K562 treated with DMSO at 1 percent for 24 hours (cell line): ENCODE measurements around the gene PRAMEF20. TPM values are rescaled to one million over a fixed set of nuclear protein-coding genes. Genes with fewer than 3 reads are reported as not detected.

Source experiments
- total RNA-seq: library from RNA; unstranded; fragments of 300-600 nt; gene quantifications from 2 replicates; pipeline ENCODE4 v1.2.3, GENCODE V29; 2022; ENCODE audit warnings: low read depth; ENCODE audit not compliant: insufficient read depth

The PRAMEF20 gene
- not detected in 2 replicates for total RNA-seq

DNA sequence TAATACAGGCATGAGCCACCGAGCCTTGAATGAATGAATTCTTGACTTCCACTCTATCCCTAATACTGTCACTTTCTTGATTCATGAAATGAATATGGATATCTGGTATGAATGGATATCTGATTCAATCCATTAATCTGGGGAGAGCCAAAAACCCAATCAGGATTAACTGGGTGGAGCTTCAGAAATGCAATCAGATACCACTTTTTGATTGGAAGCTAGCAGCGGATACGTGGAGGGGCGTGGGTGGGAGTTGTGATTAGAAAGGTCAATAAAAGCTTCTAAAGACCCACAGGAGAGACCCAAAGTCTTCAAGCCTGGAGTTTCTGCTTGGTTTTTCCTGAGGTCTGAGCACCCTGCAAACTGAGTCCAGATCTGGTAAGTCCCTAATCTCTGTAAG is at the start of gene PRAMEF20:
Gene PRAMEF20 (plus strand): TSS at position 301 of the 400 bp plus-strand sequence. CDS start 5,905 bp downstream, outside the sequence.

DNA sequence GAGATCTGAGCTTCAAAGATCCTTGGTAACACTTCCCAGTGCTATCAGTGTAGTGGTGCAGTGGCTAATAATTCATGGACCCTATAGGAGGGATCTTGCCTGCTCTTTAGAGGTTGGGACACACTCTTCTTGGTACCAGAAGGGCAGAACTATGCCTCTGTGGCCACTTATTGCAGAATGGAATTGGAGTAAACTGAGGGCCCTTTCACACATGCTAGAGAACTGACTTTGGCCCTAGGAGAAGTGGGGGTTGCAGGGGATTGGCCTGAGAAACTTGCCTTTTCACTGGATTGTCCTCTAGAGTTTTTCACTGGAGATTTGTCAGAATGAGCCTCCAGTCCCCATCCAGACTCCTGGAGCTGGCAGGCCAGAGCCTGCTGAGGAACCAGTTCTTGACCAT is 20.9 kb upstream of the PRAMEF20 start, which contains the start of gene PRAMEF17:
Gene PRAMEF17 (plus strand): TSS at position 301 of the 400 bp plus-strand sequence. CDS start 26 bp downstream, at position 327.

Other genes starting within 250 kb of the PRAMEF20 start
- not detected in 2 replicates for gene HNRNPCL4, start 244.8 kb upstream of the PRAMEF20 start, total RNA-seq
- gene PRAMEF9, start 238.6 kb upstream of the PRAMEF20 start, total RNA-seq: not detected in 2 replicates
- not detected in 2 replicates for gene PRAMEF13, start 209.0 kb upstream of the PRAMEF20 start, total RNA-seq
- gene PRAMEF18, start 184.3 kb upstream of the PRAMEF20 start, total RNA-seq: not detected in 2 replicates
- gene PRAMEF5, start 156.3 kb upstream of the PRAMEF20 start, total RNA-seq: not detected in 2 replicates
- gene PRAMEF8, start 125.3 kb upstream of the PRAMEF20 start, total RNA-seq: 0.21 TPM in 1 of 2 replicates, not detected in the other
- gene PRAMEF33, start 106.9 kb upstream of the PRAMEF20 start, total RNA-seq: not detected in 2 replicates
- not detected in 2 replicates for gene PRAMEF15, start 94.9 kb upstream of the PRAMEF20 start, total RNA-seq
- gene PRAMEF14, start 63.3 kb upstream of the PRAMEF20 start, total RNA-seq: not detected in 2 replicates
- not detected in 2 replicates for gene PRAMEF19, start 38.5 kb upstream of the PRAMEF20 start, total RNA-seq
- not detected in 2 replicates for gene PRAMEF17, start 20.8 kb upstream of the PRAMEF20 start, total RNA-seq
- not detected in 2 replicates for gene LRRC38, start 103.6 kb downstream of the PRAMEF20 start, total RNA-seq
- gene PDPN, start 173.4 kb downstream of the PRAMEF20 start, total RNA-seq: not detected in 2 replicates